ENCODE data around the gene RCAN2.

The RCAN2 gene

DNA sequence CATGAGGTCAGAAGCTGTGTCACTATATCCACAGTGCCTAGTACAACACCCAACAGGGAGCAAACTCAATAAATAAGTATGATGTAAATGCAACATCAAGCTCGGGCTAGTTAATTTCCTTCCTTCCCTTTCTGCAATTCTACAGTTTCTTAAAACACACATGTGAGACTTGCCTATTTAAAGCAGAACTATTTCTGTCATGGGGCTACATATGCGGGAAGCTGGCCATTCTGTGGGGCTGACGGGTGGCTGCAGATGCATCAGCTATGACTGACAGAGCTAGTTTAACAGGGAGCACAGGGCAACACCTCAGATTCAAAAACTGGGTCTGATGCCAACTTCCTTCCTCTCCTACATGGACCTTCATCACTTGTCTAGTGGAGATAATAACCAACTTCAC is 202.4 kb downstream of the RCAN2 start:
- Histone ChIP-seq H3K9ac (ENCODE audit: low read depth in 1 of 2, low read length in 2 of 2) (no peak overlapping the region), H3K36me3 (ENCODE audit: control insufficient read depth in 1 of 2, insufficient read depth in 2 of 2, low read length in 2 of 2) (no peaks in the 10 kb centered on the region), H3K4me1 (ENCODE audit: control insufficient read depth in 1 of 2, insufficient read depth in 2 of 2, low read length in 2 of 2) (no peaks in the 10 kb centered on the region), H3K4me3 (ENCODE audit: low read depth in 1 of 2, low read length in 2 of 2) (no peak overlapping the region), H3K27me3 (ENCODE audit: control insufficient read depth in 1 of 2, insufficient read depth in 2 of 2, low read length in 2 of 2) (no peaks in the 10 kb centered on the region), H3K27ac (ENCODE audit: low read depth, low read length) (no peak overlapping the region), H3K9me3 (ENCODE audit: control insufficient read depth in 1 of 2, low read length in 2 of 2) (no peaks in the 10 kb centered on the region)

DNA sequence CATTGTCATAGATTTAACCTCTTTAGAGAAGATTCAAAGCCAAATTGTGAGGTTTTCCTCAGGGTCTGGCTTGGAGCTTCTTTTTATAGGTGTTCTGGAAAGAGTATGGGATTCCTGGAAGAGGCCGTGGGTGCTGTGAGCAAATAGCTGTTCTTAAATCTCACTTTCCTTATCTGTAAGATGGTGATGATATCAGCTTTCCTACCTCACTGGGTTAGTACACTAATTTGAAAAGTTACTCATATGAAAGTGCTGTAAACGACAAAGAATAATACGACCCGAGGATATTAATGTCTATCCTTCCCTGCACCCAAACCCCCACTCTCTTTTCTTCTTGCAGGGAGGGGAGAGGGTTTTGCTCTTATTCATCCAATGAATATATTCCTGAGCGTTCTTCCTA is 203.6 kb downstream of the RCAN2 start:
- Histone ChIP-seq H3K27ac (ENCODE audit: low read depth, low read length) (no peak overlapping the region), H3K9ac (ENCODE audit: low read depth in 1 of 2, low read length in 2 of 2) (no peak overlapping the region), H3K9me3 (ENCODE audit: control insufficient read depth in 1 of 2, low read length in 2 of 2) (no peaks in the 10 kb centered on the region), H3K4me3 (ENCODE audit: low read depth in 1 of 2, low read length in 2 of 2) (no peak overlapping the region), H3K36me3 (ENCODE audit: control insufficient read depth in 1 of 2, insufficient read depth in 2 of 2, low read length in 2 of 2) (no peaks in the 10 kb centered on the region), H3K27me3 (ENCODE audit: control insufficient read depth in 1 of 2, insufficient read depth in 2 of 2, low read length in 2 of 2) (no peaks in the 10 kb centered on the region), H3K4me1 (ENCODE audit: control insufficient read depth in 1 of 2, insufficient read depth in 2 of 2, low read length in 2 of 2) (no peaks in the 10 kb centered on the region)

DNA sequence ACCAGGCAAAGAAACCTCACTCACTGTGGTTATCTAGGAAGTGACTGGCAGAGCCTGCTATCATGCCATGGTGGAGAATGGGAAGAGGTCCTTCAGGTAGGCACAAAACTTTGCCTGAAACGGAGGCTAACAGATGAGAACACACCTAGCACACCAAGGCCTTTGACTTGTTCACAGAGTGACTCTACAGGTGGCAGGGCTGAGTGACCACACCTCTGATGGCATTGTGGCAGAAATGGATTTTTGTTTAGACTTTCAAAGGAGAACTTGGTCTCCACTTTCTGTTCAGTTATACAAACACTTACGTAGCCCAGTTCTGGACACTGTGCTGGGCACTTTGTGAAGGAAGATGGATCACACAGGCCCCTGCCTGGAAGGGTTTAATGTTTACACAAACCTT is 204.2 kb downstream of the RCAN2 start:
- Histone ChIP-seq H3K4me1 (ENCODE audit: control insufficient read depth in 1 of 2, insufficient read depth in 2 of 2, low read length in 2 of 2) (no peaks in the 10 kb centered on the region), H3K9ac (ENCODE audit: low read depth in 1 of 2, low read length in 2 of 2) (no peak overlapping the region), H3K36me3 (ENCODE audit: control insufficient read depth in 1 of 2, insufficient read depth in 2 of 2, low read length in 2 of 2) (no peaks in the 10 kb centered on the region)

DNA sequence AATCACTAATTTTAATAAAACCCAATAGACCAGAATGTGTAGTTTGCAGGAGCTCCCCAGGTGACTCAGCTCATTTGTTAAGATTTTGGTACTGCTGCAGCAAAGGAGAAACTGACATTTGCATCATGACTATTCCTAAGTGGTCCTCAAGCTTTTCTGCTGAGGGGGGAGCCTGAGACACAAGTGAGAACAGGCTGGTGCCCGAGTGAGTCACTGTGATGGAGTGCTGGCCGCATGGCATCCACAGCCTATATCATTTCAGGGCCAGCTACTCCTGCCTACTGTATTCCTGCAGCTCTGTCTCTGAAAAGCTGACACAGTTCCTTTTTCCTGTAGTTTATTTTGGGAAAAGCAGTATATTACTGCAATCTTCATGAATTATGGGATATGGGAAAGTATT is 206.8 kb downstream of the RCAN2 start:
- Histone ChIP-seq H3K36me3 (ENCODE audit: control insufficient read depth in 1 of 2, insufficient read depth in 2 of 2, low read length in 2 of 2) (no peaks in the 10 kb centered on the region), H3K27me3 (ENCODE audit: control insufficient read depth in 1 of 2, insufficient read depth in 2 of 2, low read length in 2 of 2) (no peaks in the 10 kb centered on the region), H3K27ac (ENCODE audit: low read depth, low read length) (no peak overlapping the region), H3K9me3 (ENCODE audit: control insufficient read depth in 1 of 2, low read length in 2 of 2) (no peaks in the 10 kb centered on the region), H3K4me1 (ENCODE audit: control insufficient read depth in 1 of 2, insufficient read depth in 2 of 2, low read length in 2 of 2) (no peaks in the 10 kb centered on the region), H3K4me3 (ENCODE audit: low read depth in 1 of 2, low read length in 2 of 2) (no peak overlapping the region), H3K9ac (ENCODE audit: low read depth in 1 of 2, low read length in 2 of 2) (no peak overlapping the region)

More for the DNA sequence above, 204.2 kb downstream of the RCAN2 start:
- H3K9me3 ChIP-seq (ENCODE audit: control insufficient read depth in 1 of 2, low read length in 2 of 2): no peaks in the 10 kb centered on the region
- H3K27me3 ChIP-seq (ENCODE audit: control insufficient read depth in 1 of 2, insufficient read depth in 2 of 2, low read length in 2 of 2): no peaks in the 10 kb centered on the region
- H3K4me3 ChIP-seq (ENCODE audit: low read depth in 1 of 2, low read length in 2 of 2): no peak overlapping the region
- no peak overlapping the region for H3K27ac ChIP-seq (ENCODE audit: low read depth, low read length)

DNA sequence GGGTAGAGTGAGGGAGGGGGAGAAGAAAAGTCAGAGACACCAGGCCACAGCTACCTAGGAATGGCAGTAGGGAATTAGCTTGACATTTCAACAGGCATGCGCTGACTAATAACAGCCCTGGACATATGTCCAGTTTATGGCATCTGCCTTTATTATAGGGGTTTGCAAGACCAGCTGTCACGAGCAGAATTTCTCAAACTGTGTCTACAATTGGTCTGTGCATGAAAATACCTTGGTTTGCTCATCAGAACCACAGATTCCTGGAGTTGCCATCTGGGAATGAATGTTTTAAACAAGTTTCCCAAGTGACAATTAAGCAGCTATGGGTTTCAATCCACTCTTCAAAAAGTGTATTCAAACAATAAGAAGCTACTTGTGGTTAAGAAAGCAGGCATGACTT is 210.1 kb downstream of the RCAN2 start:
- Histone ChIP-seq H3K4me3 (ENCODE audit: low read depth in 1 of 2, low read length in 2 of 2) (no peak overlapping the region), H3K36me3 (ENCODE audit: control insufficient read depth in 1 of 2, insufficient read depth in 2 of 2, low read length in 2 of 2) (no peaks in the 10 kb centered on the region), H3K9ac (ENCODE audit: low read depth in 1 of 2, low read length in 2 of 2) (no peak overlapping the region), H3K9me3 (ENCODE audit: control insufficient read depth in 1 of 2, low read length in 2 of 2) (no peaks in the 10 kb centered on the region), H3K27me3 (ENCODE audit: control insufficient read depth in 1 of 2, insufficient read depth in 2 of 2, low read length in 2 of 2) (no peaks in the 10 kb centered on the region), H3K27ac (ENCODE audit: low read depth, low read length) (no peak overlapping the region), H3K4me1 (ENCODE audit: control insufficient read depth in 1 of 2, insufficient read depth in 2 of 2, low read length in 2 of 2) (no peaks in the 10 kb centered on the region)

DNA sequence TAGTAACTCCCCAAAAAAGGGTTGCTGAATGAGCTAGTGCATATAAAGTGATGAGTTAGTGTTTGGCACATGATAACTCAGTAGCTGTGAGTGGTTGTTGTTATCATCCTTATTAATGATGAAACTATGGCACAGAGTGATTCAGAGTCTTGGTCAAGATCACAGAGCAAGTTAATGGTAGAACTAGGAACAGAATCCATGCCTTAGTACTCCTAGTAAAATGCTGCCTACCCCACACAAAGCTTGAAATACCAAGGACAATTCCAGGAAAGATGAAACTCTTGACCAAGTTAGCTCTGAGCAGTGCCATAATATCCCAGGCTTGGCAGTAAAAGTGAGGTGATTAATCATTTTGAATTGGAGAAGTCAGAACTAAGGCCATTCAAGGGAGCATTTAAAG is 211.4 kb downstream of the RCAN2 start:
- no peak overlapping the region for H3K27ac ChIP-seq (ENCODE audit: low read depth, low read length)
- H3K36me3 ChIP-seq (ENCODE audit: control insufficient read depth in 1 of 2, insufficient read depth in 2 of 2, low read length in 2 of 2): no peaks in the 10 kb centered on the region
- no peaks in the 10 kb centered on the region for H3K9me3 ChIP-seq (ENCODE audit: control insufficient read depth in 1 of 2, low read length in 2 of 2)
- no peak overlapping the region for H3K9ac ChIP-seq (ENCODE audit: low read depth in 1 of 2, low read length in 2 of 2)
- no peak overlapping the region for H3K4me3 ChIP-seq (ENCODE audit: low read depth in 1 of 2, low read length in 2 of 2)
- H3K4me1 ChIP-seq (ENCODE audit: control insufficient read depth in 1 of 2, insufficient read depth in 2 of 2, low read length in 2 of 2): no peaks in the 10 kb centered on the region
- H3K27me3 ChIP-seq (ENCODE audit: control insufficient read depth in 1 of 2, insufficient read depth in 2 of 2, low read length in 2 of 2): no peaks in the 10 kb centered on the region

DNA sequence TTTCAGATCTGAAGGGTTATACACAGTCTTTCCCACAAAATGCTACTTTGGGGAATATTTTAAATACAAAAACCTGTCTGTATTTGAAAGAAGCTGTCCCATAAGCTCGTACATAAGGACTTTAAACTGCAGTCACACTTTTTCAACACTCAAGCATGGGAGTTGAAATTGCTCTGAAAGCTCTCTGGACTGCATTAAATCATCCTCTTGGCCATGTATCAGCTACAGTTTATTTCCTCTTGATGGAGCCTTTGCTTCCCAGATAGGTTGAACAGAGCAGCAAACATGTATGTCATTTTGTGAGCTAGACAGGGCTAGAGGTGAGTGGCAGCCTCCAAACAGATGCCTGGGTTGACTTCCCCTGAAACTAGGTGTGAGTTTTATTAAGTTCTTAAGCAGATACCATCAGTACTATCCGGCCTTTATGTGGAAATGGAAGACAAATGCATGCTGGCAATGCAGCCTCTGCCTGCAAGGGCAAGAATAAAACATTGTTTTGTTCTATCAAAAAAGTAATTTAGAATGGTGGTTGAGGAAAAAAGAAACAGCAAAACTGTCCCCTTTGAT is 214.6 kb downstream of the RCAN2 start:
- H3K27me3 ChIP-seq (ENCODE audit: control insufficient read depth in 1 of 2, insufficient read depth in 2 of 2, low read length in 2 of 2): no peaks in the 10 kb centered on the region
- no peak overlapping the region for H3K27ac ChIP-seq (ENCODE audit: low read depth, low read length)
- no peak overlapping the region for H3K4me3 ChIP-seq (ENCODE audit: low read depth in 1 of 2, low read length in 2 of 2)
- H3K36me3 ChIP-seq (ENCODE audit: control insufficient read depth in 1 of 2, insufficient read depth in 2 of 2, low read length in 2 of 2): no peaks in the 10 kb centered on the region
- H3K9me3 ChIP-seq (ENCODE audit: control insufficient read depth in 1 of 2, low read length in 2 of 2): no peaks in the 10 kb centered on the region
- no peaks in the 10 kb centered on the region for H3K4me1 ChIP-seq (ENCODE audit: control insufficient read depth in 1 of 2, insufficient read depth in 2 of 2, low read length in 2 of 2)
- H3K9ac ChIP-seq (ENCODE audit: low read depth in 1 of 2, low read length in 2 of 2): no peak overlapping the region

DNA sequence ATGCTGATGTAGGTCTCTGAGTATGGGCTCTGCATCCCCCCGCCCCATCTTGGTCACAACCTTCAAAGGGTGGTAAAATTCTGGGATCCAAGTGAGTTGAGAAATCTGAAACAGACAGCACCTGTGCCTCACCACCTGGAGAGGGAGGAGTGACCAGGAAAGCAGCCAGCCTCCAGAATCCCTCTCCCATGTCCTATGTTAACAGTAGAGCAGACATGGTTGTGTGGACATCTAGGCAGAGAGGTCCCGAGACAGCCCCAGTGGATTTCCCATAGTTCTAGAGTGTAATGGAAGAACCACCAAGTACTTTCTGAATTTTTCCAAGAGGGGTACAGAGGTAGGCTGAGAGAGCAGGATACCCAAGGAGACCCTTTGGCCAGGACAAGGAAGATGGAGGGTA is 216.7 kb downstream of the RCAN2 start:
- no peaks in the 10 kb centered on the region for H3K36me3 ChIP-seq (ENCODE audit: control insufficient read depth in 1 of 2, insufficient read depth in 2 of 2, low read length in 2 of 2)
- no peak overlapping the region for H3K9ac ChIP-seq (ENCODE audit: low read depth in 1 of 2, low read length in 2 of 2)
- no peaks in the 10 kb centered on the region for H3K9me3 ChIP-seq (ENCODE audit: control insufficient read depth in 1 of 2, low read length in 2 of 2)
- no peaks in the 10 kb centered on the region for H3K4me1 ChIP-seq (ENCODE audit: control insufficient read depth in 1 of 2, insufficient read depth in 2 of 2, low read length in 2 of 2)
- H3K27ac ChIP-seq (ENCODE audit: low read depth, low read length): no peak overlapping the region
- H3K4me3 ChIP-seq (ENCODE audit: low read depth in 1 of 2, low read length in 2 of 2): no peak overlapping the region
- H3K27me3 ChIP-seq (ENCODE audit: control insufficient read depth in 1 of 2, insufficient read depth in 2 of 2, low read length in 2 of 2): no peaks in the 10 kb centered on the region

DNA sequence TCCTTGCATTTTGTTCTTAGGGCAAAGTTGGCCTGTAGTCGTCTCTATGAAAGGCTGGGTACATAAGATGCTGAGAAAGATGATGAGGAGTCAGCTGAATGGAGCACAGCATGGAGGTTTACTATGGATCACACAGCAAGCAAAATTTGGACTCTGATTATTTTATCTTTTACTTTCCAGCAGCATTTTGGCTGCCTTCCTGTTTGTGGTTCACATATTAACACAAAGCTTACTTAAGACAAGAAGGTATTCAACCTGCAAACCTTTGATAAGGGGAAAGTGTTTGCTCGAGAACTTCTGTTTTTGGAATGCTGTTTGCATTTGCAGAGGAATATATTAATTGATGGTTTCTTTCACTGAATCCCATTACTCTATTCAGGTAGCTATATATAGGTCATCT is 217.3 kb downstream of the RCAN2 start:
- no peaks in the 10 kb centered on the region for H3K4me1 ChIP-seq (ENCODE audit: control insufficient read depth in 1 of 2, insufficient read depth in 2 of 2, low read length in 2 of 2)
- no peaks in the 10 kb centered on the region for H3K27me3 ChIP-seq (ENCODE audit: control insufficient read depth in 1 of 2, insufficient read depth in 2 of 2, low read length in 2 of 2)
- no peak overlapping the region for H3K9ac ChIP-seq (ENCODE audit: low read depth in 1 of 2, low read length in 2 of 2)
- H3K27ac ChIP-seq (ENCODE audit: low read depth, low read length): no peak overlapping the region
- H3K4me3 ChIP-seq (ENCODE audit: low read depth in 1 of 2, low read length in 2 of 2): no peak overlapping the region
- no peaks in the 10 kb centered on the region for H3K36me3 ChIP-seq (ENCODE audit: control insufficient read depth in 1 of 2, insufficient read depth in 2 of 2, low read length in 2 of 2)
- no peaks in the 10 kb centered on the region for H3K9me3 ChIP-seq (ENCODE audit: control insufficient read depth in 1 of 2, low read length in 2 of 2)

DNA sequence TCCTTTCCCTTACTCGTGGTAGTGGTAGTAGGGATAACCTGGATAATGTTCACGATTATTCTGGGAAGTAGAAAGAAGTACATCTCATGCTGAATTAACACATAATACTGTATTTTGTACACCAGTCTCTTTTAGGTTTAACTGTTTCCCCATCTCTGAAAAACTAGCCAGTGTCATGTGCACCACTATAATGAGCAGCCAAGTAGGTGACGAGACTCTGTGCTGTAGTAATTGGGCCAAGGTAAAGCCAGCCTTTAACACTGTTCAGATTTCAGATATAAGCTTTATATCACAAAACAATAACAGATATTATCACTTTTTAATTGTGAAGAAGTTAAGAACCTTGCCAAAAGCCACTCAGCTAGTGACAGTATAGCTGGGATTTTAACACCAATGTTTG is 219.5 kb downstream of the RCAN2 start:
- Histone ChIP-seq H3K9ac (ENCODE audit: low read depth in 1 of 2, low read length in 2 of 2) (no peak overlapping the region), H3K27me3 (ENCODE audit: control insufficient read depth in 1 of 2, insufficient read depth in 2 of 2, low read length in 2 of 2) (no peaks in the 10 kb centered on the region)

DNA sequence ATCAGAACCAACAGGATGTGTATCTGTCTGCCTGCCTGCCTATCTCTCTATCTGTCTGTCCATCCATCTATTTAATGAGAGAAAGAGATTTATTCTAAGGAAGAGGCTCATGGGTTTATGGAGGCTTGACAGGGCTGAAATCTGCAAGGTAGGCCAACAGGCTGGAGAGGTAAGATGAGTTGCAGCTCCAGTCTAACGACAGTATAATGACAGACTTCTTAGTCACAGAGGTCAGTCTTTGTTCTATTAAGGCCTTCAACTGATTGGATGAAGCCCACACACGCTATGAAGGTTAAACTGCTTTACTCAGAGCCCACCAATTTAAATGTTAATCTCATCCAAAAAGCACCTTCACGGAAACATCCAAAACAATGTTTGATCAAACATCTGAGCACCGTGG is 220.1 kb downstream of the RCAN2 start:
- no peaks in the 10 kb centered on the region for H3K36me3 ChIP-seq (ENCODE audit: control insufficient read depth in 1 of 2, insufficient read depth in 2 of 2, low read length in 2 of 2)
- H3K4me1 ChIP-seq (ENCODE audit: control insufficient read depth in 1 of 2, insufficient read depth in 2 of 2, low read length in 2 of 2): no peaks in the 10 kb centered on the region
- H3K4me3 ChIP-seq (ENCODE audit: low read depth in 1 of 2, low read length in 2 of 2): no peak overlapping the region
- H3K27ac ChIP-seq (ENCODE audit: low read depth, low read length): no peak overlapping the region
- no peak overlapping the region for H3K9ac ChIP-seq (ENCODE audit: low read depth in 1 of 2, low read length in 2 of 2)
- no peaks in the 10 kb centered on the region for H3K27me3 ChIP-seq (ENCODE audit: control insufficient read depth in 1 of 2, insufficient read depth in 2 of 2, low read length in 2 of 2)
- no peaks in the 10 kb centered on the region for H3K9me3 ChIP-seq (ENCODE audit: control insufficient read depth in 1 of 2, low read length in 2 of 2)

More for the DNA sequence above, 219.5 kb downstream of the RCAN2 start:
- Histone ChIP-seq H3K4me1 (ENCODE audit: control insufficient read depth in 1 of 2, insufficient read depth in 2 of 2, low read length in 2 of 2) (no peaks in the 10 kb centered on the region), H3K4me3 (ENCODE audit: low read depth in 1 of 2, low read length in 2 of 2) (no peak overlapping the region), H3K9me3 (ENCODE audit: control insufficient read depth in 1 of 2, low read length in 2 of 2) (no peaks in the 10 kb centered on the region), H3K27ac (ENCODE audit: low read depth, low read length) (no peak overlapping the region), H3K36me3 (ENCODE audit: control insufficient read depth in 1 of 2, insufficient read depth in 2 of 2, low read length in 2 of 2) (no peaks in the 10 kb centered on the region)

All from duodenal mucosa (tissue), 2 donors.